Measurements from ENCODE around the gene PPP2R2C.

Gene PPP2R2C

DNA sequence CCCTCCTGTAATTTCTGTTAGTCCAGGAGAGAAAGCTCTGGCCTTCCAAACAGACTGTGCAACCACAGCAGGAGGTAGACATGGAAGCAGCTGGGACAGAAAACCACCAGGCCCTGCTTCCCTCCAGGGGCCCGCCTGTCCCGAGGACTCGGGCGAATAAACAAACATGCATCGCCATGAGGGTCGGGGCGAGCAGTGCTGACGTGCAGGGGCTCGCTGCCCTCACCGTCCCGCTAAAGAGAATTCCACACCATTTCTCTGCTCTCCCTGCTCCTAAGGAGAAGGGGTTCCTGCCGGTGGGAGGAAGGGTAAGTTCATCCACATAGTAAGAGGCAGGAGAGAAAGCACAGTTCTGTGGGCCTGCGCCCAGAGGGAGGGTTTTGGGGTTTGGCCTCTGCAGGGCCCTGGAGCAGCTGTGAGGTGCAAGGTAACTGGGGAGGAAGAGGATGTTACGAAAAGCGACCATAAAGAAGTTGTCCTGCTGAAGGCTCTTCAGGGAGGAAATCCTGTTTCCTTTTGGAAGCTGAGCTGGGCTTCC, 147.9 kb downstream of the PPP2R2C start:
- DNase-seq = peak; percentile 71

DNA sequence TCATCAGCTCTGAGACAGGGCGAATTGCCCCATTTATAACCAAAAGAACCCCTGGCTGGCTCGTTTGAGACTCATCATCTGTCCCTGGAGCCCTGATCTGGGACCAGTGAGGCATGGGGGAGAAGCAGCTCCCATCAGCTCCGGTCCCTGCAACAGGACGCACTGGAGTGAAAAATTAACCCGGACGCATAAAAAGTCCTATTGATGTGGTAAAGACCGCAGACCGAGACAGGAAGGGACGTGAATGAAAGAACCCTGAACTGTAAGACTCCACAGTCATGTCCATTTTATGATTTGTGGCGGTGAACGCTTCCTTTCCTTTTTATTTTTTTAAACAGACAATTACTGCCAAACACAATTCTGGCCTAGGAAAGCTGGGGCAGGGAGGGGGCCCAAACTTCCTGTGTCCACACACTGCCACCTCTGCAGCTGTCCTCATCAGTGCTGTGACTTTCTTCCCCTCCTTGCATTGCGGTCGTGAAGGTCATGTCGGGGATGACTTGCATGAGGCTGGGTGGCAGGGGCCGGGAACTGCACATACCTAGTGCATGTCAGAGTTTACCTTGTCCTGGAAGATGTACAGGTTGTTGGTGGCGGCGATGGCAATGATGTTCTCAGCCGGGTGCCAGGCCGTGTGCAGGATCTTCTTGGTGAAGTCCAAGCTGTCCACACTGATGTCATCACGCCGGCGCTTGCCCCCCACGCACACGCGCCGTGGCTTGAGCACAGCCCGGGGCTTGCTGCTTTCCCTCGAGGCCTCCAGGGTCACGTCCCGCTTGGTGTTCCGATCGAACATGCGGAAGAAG, 149.4 kb downstream of the PPP2R2C start:
- DNase-seq = peak; percentile 62

DNA sequence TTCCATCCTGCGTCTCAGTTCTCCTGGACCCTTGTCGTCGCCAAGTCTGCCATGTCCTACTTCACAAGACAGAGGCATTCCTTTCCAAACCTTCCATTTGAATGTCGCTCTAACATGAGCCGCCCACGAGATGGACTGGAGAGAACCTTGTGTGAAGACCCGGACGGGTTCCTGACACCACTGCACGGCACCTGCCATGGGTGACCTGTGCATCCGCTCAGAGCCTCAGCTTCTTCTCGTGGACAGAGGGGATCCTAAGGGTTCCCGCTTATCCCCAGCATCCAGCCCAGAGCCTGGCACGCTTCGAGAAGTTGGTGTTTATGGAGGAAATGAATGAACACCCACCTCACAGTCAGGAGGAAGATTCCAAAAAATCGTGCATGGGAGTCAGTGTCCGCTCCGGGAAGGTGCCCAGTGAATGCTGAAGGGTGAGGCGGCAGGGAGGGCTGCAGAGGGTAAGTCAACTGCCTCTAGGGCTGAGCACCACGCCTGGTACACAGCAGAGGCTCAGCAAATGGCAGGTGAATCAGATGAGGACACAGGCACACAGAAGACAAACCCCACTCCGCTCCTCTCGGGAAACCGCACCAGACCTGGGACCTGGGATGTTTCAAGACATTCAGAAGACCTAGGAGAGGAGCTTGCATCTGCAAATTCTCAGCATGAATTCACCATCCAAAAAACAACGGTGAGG, 150.2 kb downstream of the PPP2R2C start:
- DNase-seq = no peak

DNA sequence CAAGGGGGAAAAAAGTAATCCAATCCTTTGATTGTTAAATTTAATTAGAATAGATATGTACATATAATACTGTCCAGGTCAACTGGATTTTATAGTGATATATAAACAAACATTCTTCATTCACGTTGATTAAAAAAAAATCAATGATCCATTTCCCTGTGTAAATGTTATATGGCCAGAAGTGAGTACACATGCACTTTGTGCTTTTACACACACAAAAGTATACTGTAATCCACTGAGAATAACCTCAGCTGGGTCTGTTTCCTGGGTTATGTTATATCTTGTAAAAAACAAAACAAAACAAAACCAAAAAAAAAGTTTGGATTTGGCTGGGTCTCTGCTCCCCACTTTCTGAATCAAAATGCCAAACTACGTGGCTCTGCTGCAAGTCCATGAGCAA, 151.1 kb downstream of the PPP2R2C start:
- DNase-seq = no peak

DNA sequence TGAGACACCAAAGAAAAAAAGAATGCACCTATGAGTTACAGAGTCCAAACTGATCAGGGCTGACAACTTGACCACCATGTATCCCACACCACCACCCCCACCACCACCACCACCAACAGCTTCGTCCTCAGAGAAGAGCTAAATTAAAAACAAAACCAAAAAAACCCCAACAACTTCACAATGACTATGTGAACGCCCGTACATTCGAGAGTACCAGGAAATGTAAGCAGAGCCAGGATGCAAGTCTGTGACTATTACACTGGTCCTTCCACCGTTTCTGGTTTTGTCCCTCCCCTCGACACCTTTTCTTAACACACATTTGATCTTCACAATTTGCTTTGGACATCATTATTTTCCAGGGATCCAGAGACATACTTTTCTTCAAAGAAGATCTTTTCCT, 151.8 kb downstream of the PPP2R2C start:
- no peak for DNase-seq

DNA sequence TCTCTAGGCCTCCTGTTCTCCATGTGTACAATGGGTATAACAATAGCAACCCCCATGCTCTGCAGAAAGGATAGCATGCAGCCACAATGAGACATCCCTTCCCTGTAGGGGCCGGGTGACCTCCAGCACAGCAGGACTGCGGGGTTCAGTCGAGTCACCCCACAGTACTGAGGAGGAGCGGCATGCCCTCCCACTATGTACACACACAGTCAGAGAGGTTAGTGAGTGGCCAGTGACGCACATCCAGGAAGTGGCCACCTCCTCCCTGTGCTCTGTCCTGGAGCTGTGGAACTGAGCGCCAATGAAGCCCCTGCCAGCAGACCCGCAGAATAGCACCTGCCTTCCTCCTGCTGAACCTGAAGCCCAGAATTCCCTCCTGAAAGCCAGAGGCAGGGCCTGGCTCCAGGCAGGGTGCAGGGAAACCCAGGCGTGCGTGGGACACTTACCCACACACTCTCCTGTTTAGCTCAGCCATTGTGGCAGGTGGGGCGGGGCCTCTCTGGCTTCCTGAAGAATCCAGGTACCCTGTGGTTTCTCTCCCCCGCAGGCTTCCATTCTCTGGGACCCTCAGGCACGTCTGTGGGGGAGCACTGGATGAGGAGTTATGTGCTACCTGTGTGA, 152.8 kb downstream of the PPP2R2C start:
- DNase-seq = no peak

DNA sequence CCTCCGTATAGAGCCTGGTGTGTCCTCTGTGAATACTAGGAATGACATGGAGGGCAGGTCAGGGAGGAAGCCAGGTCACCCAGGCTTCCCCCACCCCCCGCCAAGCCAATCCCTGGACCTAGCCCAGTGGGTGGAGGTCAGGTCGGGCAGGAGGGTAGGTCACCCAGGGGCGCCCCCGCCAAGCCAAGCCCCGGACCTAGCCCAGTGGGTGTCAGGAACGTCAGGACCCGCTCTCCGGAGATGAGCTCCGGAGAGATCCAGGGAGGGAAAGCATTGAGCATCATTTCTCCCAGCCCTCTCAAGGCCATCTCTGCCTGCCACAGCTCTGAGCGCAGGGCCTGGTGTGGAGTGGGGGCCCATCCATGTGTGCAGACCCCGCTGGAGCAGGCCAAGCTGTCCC, 154.2 kb downstream of the PPP2R2C start:
- DNase-seq = no peak

DNA sequence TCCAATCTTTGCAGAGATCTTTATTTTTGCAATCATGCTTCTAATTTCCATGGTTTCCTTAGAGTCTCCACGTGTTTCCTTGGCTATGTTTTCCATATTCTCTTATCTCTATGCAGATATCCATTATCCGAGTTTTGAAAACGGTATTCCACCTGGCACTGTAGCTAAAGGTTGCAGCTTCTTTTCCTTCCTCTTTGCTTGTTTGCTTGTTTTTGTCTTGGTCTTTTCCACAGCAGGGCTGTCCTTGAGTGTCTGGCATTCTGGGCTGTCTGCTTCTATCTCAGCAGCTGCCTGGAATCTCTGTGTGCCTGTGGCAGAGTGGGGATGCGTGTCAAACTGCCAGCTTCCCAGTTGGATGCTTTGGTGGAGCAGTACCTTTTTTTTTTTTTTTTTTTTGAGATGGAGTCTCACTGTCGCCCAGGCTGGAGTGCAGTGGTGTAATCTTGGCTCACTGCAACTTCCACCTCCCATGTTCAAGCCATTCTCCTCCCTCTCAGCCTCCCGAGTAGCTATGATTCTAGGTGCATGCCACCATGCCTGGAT, 155.9 kb downstream of the PPP2R2C start:
- no peak for DNase-seq

DNA sequence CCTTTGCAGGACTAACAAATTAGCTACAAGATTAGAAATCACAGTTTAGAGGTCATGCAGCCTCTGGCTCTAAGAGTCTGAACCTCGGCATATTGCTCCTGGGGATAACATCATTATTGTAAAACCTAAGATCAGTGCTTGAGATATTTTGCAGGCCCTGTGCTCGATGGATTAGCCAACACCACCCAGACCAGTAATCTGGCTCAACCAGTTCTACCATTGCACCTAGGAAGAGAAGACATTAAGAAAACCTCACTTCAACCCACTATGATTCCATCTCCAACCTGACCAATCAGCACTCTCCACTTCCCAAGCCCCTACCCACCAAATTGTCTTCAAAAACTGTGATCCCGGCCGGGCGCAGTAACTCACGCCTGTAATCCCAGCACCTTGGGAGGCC, 159.2 kb downstream of the PPP2R2C start:
- DNase-seq = no peak

DNA sequence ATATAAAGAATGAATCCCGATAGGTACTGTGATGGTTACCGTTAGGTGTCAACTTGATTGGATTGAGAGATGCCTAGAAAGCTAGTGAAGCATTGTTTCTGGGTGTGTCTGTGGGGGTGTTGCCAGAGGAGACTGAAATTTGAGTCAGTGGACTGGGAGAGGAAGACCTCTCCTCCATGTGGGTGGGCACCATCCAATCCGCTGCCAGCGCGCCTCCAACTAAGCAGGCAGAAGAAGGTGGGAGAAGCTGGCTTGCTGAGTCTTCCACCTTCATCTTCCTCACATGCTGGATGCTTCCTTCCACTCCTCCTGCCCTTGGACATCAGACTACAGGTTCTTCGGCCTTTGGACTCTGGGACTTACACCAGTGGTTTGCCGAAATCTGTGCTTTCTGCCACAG, 162.6 kb downstream of the PPP2R2C start:
- DNase-seq = no peak

DNA sequence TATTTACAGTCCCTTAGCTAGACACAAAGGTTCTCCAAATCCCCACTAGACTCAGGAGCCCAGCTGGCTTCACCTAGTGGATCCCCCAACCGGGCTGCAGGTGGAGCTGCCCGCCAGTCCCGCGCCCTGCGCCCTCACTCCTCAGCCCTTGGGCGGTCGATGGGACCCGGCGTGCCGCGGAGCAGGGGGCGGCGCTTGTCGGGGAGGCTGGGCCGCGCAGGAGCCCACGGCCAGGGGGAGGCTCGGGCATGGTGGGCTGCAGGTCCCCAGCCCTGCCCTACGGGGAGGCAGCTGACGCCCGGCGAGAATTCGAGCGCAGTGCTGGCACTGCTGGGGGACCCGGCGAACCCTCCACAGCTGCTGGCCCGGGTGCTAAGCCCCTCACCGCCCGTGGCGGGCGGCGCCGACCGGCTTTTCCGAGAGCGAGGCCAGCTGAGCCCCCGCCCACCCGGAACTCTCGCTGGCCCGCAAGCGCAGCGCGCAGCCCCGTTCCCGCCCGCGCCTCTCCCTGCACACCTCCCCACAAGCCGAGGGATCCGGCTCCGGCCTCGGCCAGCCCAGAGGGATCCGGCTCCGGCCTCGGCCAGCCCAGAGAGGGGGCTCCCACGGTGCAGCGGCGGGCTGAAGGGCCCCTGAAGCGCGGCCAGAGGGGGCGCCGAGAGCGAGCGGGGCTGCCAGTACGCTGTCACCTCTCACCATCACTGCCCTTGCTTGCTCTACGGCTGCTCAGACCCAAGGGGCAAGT, 163.3 kb downstream of the PPP2R2C start:
- DNase-seq = no peak

DNA sequence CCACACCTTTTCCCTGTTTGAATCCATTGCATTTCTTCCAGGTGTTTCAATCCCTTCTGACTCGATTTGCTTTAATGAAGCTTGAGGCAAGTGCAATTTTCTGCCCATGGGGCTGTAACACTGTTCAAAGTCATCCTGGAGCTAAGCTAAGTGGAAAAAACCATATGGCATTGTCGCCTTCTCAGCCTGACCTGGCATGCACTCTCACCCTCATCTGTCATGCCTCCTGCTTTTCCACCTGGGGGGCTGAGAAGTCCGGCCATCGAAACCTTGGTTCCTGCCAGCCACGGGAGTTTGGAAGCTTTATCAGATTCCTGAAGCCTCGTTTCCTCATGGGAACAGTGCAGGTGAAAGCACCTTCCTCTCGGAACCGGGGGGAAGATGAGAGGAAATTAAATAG, 164.5 kb downstream of the PPP2R2C start:
- DNase-seq = no peak

DNA sequence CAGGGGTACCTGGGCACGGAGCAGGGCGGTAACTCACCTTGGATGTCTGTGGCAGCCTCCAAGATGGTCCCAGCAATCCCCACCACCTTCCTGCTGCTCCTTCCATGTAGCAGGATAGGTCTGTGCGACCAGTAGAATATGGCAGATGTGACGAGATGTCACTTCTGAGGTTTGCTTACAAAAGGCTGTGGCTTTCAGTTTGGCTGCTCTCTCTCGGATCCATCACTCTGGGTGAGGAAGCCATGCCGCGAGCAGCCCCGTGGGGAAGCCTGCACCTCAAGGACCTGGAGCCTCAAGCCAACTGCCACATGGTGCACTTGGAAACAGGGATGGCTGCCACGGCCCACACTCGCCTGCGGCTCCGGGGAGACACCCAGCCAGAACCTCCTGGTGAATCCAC, 165.2 kb downstream of the PPP2R2C start:
- no peak for DNase-seq

DNA sequence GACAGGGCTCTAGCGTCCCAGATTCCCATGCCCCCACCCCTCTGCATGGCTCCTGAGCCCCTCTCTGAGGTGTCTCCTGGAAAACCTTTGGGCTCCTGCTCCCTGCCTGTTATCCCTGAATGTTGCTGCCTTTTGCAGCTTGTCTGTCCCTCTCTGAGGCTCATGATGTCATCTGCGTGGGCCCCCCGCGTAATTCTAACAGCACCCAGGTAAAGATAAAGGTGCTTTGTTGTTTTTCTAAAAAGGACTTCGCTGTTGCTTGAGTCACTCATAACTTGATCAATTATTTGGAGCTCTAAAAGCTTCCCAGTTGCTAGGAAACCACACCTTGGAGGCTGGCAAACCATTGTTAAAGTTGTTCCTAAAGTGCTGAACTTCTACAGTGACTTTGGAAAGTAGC, 166.1 kb downstream of the PPP2R2C start:
- no peak for DNase-seq

DNA sequence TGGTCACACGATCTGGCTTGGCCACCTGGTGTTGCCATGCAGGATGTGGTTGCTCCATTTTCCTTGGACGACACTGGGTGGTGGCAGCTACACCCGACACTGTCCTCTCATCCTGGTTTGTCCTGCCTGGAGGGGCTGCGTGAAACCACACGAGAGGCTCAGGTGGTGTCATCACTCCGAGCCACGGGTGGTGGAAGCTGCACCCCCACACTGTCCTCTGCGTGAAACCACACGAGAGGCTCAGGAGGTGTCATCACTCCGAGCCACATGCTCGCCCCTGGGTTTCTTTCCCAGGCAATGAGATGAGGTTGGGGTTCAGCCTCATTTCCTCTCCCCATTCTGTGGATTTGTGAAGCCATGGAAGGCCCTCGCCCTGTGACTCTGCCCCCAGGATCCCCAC, 168.5 kb downstream of the PPP2R2C start:
- no peak for DNase-seq

DNA sequence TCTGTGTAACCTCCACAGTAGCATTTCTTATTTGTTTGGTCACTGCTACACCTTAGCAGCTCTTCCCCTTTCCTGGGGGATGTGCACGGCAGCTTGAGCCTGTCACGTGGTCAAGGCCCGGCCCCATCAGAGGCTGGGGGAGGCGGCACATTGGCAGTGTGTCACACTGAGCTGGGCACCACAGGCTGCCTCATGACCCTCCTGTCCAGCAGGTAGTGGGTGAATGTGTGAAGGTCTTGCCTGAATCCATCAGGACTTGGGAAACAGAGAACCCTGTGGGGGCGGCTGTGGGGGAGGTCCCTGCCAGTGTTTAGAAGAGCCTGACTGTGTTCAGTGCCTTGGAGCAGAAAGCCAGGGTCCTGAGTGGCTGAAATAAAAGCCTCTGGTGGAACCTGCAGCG, 169.5 kb downstream of the PPP2R2C start:
- no peak for DNase-seq

DNA sequence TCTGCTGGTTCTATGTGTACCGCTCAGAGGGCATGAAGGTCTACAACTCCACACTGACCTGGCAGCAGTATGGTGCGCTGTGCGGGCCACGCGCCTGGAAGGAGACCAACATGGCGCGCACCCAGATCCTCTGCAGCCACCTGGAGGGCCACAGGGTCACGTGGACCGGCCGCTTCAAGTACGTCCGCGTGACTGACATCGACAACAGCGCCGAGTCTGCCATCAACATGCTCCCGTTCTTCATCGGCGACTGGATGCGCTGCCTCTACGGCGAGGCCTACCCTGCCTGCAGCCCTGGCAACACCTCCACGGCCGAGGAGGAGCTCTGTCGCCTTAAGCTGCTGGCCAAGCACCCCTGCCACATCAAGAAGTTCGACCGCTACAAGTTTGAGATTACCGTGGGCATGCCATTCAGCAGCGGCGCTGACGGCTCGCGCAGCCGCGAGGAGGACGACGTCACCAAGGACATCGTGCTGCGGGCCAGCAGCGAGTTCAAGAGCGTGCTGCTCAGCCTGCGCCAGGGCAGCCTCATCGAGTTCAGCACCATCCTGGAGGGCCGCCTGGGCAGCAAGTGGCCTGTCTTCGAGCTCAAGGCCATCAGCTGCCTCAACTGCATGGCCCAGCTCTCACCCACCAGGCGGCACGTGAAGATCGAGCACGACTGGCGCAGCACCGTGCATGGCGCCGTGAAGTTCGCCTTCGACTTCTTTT, 170.5 kb downstream of the PPP2R2C start:
- DNase-seq = no peak

DNA sequence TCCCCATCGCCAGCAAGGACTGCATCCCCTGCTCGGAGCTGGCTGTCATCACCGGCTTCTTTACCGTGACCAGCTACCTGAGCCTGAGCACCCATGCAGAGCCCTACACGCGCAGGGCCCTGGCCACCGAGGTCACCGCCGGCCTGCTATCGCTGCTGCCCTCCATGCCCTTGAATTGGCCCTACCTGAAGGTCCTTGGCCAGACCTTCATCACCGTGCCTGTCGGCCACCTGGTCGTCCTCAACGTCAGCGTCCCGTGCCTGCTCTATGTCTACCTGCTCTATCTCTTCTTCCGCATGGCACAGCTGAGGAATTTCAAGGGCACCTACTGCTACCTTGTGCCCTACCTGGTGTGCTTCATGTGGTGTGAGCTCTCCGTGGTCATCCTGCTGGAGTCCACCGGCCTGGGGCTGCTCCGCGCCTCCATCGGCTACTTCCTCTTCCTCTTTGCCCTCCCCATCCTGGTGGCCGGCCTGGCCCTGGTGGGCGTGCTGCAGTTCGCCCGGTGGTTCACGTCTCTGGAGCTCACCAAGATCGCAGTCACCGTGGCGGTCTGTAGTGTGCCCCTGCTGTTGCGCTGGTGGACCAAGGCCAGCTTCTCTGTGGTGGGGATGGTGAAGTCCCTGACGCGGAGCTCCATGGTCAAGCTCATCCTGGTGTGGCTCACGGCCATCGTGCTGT, 171.2 kb downstream of the PPP2R2C start:
- DNase-seq = no peak

DNA sequence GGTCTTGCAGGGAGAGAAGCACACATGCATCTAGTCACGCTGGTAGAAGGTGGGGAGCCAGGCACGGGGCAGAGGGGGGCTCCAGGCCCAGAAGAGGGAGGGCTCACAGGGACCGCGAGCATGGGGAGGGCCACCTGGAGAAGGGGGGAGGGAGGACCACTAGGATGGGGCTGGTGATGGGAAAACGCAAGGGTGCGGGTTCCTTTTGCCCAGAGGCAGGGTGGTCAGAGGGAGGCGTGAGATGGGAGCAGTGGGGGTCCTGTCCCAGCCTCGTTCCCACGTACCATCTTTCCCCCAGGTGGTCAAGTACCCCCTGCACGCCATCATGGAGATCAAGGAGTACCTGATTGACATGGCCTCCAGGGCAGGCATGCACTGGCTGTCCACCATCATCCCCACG, 172.1 kb downstream of the PPP2R2C start:
- no peak for DNase-seq

DNA sequence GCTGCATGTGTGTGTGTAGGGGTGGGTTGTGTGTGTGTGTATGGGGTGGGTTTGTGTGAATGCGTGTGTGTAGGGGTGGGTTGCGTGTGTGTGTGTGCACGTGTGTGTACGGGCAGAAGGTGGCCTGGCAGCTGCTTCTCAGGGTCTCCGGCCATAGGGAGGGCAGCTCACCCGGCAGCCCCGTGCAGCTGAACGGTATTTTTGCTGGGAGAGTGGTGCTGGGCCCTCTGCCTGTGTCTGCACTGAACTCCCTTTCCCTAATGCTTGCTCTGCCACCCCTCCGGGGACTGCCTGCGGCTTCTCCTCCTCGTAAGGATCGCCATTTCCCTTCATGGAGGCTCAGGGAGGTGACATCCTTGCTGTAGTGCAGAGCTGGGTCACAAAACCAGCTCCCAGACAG, 172.5 kb downstream of the PPP2R2C start:
- DNase-seq = no peak

DNA sequence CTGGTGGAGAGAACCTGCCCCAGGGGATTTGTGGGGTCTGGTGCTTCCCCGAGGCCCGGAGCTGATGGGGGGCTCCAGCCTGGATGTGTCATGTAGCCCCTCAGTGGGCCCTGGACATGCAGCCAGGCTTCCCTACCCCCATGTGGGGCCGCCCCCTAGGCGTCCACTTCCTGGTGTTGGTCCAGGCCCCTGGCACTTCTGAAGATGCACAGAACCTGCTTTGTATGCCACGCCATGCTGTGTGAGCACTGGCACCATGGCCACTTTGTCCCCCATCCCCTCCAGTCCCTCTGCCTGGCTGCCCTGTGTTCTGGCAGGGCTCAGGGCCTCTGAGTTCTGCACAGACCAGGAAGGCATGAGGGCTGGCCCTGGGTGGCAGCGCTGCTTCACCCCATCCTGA, 173.6 kb downstream of the PPP2R2C start:
- no peak for DNase-seq

DNA sequence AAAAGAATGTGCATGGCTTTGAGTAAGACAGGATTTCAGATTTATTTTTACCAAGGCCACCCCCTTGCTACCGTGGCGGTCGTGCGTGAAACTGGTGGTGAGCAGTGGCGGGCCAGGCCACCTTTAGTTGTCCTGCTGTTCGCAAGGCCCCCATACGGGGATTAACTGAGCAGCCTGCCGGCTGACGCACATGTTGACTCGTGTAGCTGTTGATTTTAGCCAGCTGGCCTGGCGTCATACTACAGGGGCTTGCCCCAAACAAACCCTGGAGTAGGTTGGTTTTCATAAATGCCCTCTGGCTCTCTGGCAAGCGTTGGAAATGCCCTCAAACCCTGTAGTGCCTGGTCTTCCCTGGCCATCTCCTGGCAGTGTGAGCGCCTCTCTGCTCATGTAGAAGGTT, 174.4 kb downstream of the PPP2R2C start:
- DNase-seq = no peak

Measured in GF-D8 (cell line).